ENCODE results near the gene CDKL2.
A peak's percentile ranks its signal among the peaks of the same experiment; 100 is the strongest.
"Not testable (repeated sequence)": the region's sequence is repeated elsewhere in the genome, so short reads cannot be mapped to it uniquely, and the experiment has no call there.

Gene CDKL2

GRCh38 chr4:75630174-75630936, at the start of gene CDKL2:
Gene CDKL2, minus strand, starts transcription at chr4:75630528. Its CDS starts 4,540 bp downstream, at chr4:75625988.
- peak; percentile 33 to 50 for DNase-seq

- no peak for DNase-seq
Observed at GRCh38 chr4:75678965-75679364, 48.6 kb upstream of the CDKL2 start.

GRCh38 chr4:75678473-75678872, 48.1 kb upstream of the CDKL2 start:
- DNase-seq = no peak

- DNase-seq = no peak
Observed at GRCh38 chr4:75675004-75675531, 44.7 kb upstream of the CDKL2 start.

- no peak for DNase-seq
Observed at GRCh38 chr4:75673959-75674328, 43.6 kb upstream of the CDKL2 start.

DNA sequence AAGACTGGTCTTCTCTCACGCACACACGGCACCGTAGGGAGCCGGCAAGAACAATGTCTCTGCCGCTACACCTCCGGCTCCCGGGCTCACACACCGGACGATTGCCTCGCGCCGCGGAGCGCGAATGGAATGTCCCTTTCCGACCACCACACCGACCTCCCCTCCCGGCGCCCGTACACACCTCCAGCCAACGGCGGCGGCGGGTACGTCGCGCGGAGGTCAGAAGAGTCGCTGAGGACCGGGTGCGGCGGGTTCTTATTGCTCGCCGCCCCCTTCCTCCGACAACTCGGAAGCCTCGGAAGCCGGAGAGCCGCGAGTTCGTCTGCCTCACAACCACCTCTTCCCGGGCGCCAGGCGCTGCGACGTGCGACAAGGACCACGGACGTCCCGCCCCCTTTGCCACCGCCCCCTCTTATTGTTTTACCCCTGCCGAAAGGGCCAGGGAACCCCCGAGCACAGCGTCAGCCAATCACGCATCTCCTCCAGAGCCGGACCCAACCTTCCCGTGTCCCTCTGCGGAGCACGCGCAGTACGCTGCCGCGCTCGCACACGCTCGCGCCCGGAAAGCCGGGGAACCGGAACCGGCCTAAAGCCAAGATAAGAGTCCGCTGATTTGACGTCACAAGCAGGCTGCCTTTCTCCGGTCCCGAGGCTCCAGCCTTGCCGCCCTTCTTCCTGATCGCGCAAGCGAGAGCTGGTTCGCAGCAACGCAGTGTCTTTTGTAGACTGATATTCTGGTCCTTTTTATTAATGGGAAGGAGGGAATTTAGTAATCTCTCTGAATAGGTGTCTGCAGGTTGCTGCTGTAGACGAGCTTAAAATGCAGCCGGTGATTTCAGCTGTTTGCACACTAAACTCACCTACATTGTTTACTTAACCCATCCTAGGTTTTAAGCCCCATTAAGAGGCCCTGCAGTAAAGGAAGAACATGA, 43.0 kb upstream of the CDKL2 start, which contains the start of gene G3BP2:
Gene G3BP2 (minus strand): TSS at position 385 of the 932 bp plus-strand sequence. CDS start 11,386 bp downstream, outside the sequence.
- peak; percentile 98 for DNase-seq

- DNase-seq = peak; percentile 40 to 44
Observed at GRCh38 chr4:75672461-75673026, 42.2 kb upstream of the CDKL2 start.

DNA sequence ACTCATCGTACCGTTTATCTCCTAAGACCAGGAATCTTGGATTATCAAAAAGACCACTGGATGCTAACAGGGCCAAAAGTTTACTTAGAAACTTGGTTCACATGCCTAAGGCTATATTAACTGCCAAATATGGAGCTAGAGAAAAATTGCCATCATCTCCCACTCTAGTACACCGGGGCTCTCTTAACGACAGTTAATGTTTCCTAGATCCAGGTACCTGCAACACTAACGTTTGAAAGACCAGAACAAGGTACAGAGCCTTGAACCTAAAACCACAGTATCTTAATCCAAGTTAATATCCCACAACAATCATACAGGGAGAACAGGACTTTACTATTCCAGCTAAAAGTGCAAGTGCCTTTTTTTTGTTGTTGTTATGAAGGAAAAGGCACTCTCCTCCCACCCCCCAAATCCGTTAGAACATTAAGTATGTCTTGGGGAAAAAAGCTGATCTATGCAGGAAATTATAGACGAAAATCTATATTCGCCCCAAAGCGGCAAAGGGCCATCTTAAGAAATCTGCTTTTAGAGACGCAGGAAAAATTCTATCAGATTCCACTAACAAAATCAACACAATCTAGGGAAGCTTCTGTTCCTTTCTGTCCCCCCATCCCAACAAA, 41.6 kb upstream of the CDKL2 start:
- DNase-seq = no peak

- DNase-seq = no peak
Observed at GRCh38 chr4:75668596-75668995, 38.3 kb upstream of the CDKL2 start.

DNA sequence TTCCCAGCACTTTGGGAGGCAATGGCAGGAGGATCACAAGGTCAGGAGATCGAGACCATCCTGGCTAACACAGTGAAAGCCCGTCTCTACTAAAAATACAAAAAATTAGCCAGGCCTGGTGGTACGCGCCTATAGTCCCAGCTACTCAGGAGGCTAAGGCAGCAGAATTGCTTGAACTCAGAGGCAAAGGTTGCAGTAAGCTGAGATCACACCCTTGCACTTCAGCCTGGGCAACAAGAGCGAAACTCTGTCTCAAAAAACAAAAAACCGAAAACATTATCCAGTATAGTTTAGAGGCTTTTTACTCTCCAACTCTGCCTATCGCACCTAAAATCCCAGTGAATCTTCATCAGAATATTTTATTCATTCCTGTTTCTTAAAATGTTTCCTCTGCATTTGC, 37.3 kb upstream of the CDKL2 start:
- not testable (repeated sequence) for DNase-seq

DNA sequence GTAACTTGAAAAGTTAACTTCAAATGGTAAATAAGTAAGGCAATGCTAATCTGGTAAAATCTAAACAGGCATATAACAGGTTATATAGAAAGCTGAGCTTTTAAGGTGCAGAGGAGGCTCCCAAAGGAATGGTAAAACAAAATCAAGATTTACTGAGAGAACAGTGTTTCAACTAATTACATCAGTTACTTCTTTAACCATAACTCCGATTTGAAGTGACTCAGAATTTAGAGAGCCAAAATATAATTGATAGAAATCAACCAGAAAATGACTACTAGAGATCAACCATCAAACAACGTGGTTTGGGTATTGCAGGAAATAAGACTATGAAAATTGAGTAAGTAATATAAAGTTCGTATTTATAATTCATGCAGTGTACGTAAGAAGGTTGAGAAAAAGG, 36.0 kb upstream of the CDKL2 start:
- no peak for DNase-seq

GRCh38 chr4:75664604-75665003, 34.3 kb upstream of the CDKL2 start:
- not testable (repeated sequence) for DNase-seq

- no peak for DNase-seq
Observed at GRCh38 chr4:75662626-75663025, 32.3 kb upstream of the CDKL2 start.

DNA sequence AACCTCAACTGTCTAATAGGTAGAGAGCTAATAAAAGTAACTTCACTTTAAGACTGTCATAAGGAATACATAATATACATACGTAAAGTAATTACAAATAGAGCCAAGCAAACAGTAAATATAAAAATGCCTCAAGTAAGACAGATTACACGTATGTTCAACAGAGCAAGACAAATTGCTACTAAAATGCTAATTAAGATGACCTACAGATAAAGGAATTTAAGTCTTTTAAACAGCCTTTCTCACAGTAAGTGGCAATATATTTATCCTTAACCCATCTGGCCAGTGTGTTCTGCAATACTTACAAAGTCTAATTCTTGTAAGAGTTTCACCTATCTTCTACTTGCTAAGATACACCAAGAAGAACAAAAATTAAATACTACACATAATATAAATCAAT, 30.2 kb upstream of the CDKL2 start:
- no peak for DNase-seq

GRCh38 chr4:75659512-75660031, 29.2 kb upstream of the CDKL2 start:
- no peak for DNase-seq

GRCh38 chr4:75658876-75659275, 28.5 kb upstream of the CDKL2 start:
- DNase-seq = no peak

GRCh38 chr4:75655562-75655961, 25.2 kb upstream of the CDKL2 start:
- DNase-seq = no peak

- DNase-seq = no peak
Observed at GRCh38 chr4:75654905-75655304, 24.6 kb upstream of the CDKL2 start.

DNA sequence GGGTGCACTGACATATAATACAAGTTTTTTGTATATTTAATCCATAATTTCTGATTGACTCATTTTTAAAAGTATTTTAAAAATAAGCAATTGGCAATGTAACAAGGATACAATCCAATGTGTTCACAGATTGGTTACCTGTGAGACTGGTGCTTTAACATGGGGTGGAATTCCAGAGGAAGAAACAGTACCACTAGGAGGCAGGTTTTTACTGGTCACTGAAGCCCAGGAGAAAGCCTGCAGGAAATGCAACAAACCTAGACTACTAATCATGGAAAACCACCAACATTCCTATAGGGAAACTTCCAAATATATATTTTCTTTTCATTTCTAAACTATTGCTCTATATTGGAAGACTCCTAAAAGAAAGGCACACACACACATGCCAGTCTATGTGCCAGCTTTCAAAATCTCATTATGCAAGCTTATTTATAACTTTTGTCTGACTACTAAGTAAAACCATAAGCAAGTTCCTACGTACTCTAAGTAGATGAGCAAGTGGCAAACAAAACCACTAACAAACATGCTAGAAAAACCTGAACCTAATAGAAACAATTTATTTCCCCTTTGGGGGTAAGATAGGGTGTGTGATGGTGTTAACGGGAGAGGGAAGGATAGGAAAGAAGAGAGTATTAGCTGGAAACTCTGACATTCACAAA, 23.6 kb upstream of the CDKL2 start:
- peak in 1 of 2 experiments; percentile 14 for DNase-seq

DNA sequence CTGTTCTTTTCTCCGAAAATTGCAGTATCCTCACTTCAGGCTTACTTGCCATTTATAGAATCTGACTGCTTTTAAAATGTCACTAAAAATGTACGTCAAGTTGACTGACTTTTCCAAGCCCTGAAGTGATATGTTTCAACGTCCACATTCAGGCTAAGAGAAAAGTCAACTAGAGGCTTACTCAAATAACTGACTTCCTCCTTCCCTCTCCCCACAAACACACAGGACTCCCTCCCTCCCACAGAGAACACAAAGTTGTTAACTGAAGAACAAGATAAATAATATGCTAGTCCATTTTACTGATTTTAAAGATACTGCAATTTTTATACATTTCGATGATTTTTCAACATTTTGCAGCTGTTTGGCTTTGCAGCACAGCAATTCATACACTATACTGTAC, 13.8 kb upstream of the CDKL2 start:
- peak; percentile 61 to 64 for DNase-seq

DNA sequence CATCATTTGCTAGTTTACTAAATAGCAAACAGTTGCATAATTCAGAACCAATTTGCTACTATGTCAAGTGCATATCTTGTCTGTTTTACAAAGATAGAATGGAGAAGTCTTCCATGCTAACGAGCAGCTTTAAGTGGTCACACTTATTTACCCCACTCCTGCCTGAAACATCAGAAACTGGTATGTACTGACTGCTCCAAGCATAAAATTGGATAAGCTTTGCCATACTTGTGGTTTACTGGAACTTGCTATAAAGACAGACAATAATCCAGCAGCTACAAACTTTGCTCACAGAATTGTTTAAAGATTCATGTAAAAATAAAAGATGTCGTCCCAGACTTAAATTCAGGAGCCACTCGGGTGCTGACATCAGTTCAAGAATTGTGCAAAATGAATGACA, 13.3 kb upstream of the CDKL2 start:
- DNase-seq = no peak

GRCh38 chr4:75639124-75639695, 8.9 kb upstream of the CDKL2 start:
- no peak for DNase-seq

Data from Kasumi-1 (cell line).